Sigmoid colon (tissue), 4 donors: ENCODE measurements around the gene ARL13B.

Source experiments
- EP300 ChIP-seq, 4 donors: sonication (generic); formaldehyde crosslinking; IDR thresholded peaks; one replicate each; pipeline ENCODE4 v1.6.1; 2017; ENCODE audit warnings: antibody characterized with exemption in 4 of 4
- POLR2A ChIP-seq, 2 donors: fragments of 450-650 bp; IDR thresholded peaks; one replicate each; pipeline ENCODE4 v1.6.1; 2016; ENCODE audit warnings: antibody characterized with exemption in 2 of 2, mild to moderate bottlenecking in 2 of 2, moderate library complexity in 2 of 2
- POLR2AphosphoS5 ChIP-seq, 4 donors: sonication (generic); formaldehyde crosslinking; IDR thresholded peaks; one replicate each; pipeline ENCODE4 v1.6.1; 2017; ENCODE audit warnings: antibody characterized with exemption in 4 of 4
- TF ChIP-seq, protein P1 (sequence below), 4 experiments: fragments of 450-650 bp in 3 of 4; fragments of 200-600 bp in 1 of 4; IDR thresholded peaks; one replicate each; pipeline ENCODE4 v1.5.1; 2016 to 2019; ENCODE audit warnings: antibody characterized with exemption in 4 of 4, mild to moderate bottlenecking in 3 of 4, moderate library complexity in 2 of 4

DNA sequence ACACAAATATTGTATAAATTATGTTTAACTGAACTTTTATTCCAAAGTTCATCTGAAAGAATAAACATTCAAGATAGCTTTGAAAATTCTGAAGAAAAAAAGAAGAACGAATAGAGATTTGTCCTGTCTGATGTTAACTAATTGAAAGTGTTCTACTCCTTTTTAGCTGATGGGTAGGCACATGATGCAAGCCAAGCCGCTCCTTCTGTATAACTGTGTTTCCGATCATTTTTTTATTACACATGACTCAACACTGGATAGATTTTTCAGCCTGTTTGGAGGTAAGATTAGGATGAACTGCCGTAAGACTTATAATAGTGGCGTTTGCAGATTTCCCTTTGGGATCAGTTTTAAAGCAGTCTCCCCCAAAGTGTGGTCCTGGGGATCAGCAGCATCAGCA, 101.9 kb downstream of the ARL13B start:
- no peak for TF ChIP-seq POLR2AphosphoS5 (IDR thresholded peaks at IDR 0.05)
- TF ChIP-seq, protein P1, sequence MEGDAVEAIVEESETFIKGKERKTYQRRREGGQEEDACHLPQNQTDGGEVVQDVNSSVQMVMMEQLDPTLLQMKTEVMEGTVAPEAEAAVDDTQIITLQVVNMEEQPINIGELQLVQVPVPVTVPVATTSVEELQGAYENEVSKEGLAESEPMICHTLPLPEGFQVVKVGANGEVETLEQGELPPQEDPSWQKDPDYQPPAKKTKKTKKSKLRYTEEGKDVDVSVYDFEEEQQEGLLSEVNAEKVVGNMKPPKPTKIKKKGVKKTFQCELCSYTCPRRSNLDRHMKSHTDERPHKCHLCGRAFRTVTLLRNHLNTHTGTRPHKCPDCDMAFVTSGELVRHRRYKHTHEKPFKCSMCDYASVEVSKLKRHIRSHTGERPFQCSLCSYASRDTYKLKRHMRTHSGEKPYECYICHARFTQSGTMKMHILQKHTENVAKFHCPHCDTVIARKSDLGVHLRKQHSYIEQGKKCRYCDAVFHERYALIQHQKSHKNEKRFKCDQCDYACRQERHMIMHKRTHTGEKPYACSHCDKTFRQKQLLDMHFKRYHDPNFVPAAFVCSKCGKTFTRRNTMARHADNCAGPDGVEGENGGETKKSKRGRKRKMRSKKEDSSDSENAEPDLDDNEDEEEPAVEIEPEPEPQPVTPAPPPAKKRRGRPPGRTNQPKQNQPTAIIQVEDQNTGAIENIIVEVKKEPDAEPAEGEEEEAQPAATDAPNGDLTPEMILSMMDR (IDR thresholded peaks at IDR 0.05) = no peak
- TF ChIP-seq POLR2A (IDR thresholded peaks at IDR 0.05) = no peak
- no peak for TF ChIP-seq EP300 (IDR thresholded peaks at IDR 0.05)
